HG03045 (cell line): Measurements from ENCODE around the gene G6PC1.
"Not testable (repeated sequence)": the region's sequence is repeated elsewhere in the genome, so short reads cannot be mapped to it uniquely, and the experiment has no call there.

ENCODE experiments used
- ATAC-seq: cut with Tn5 transposase; IDR thresholded peaks from one replicate; pipeline ENCODE4 v1.9.1; 2021; ENCODE audit warnings: mild to moderate bottlenecking, moderate library complexity; ENCODE audit not compliant: unreplicated experiment

The G6PC1 gene

GRCh38 chr17:42900460-42901331 is at the start of gene G6PC1:
G6PC1 (plus strand) TSS chr17:42900799; CDS start chr17:42900877, 78 bp downstream.
- no peak for ATAC-seq

GRCh38 chr17:42850954-42851353 is 49.6 kb upstream of the G6PC1 start, which contains the start of gene AOC3:
AOC3 (plus strand) TSS chr17:42851199; CDS start chr17:42851344, 145 bp downstream.
- no peak for ATAC-seq

- ATAC-seq: not testable (repeated sequence)
These were observed 49.0 kb upstream of the G6PC1 start for GRCh38 chr17:42851371-42852240.

GRCh38 chr17:42852351-42852750 is 48.2 kb upstream of the G6PC1 start:
- no peak for ATAC-seq

- ATAC-seq: no peak
These were observed 47.6 kb upstream of the G6PC1 start for GRCh38 chr17:42853004-42853403.

- no peak for ATAC-seq
These were observed 47.0 kb upstream of the G6PC1 start for GRCh38 chr17:42853597-42853967.

GRCh38 chr17:42853968-42854790 is 46.4 kb upstream of the G6PC1 start:
- ATAC-seq: no peak

GRCh38 chr17:42855048-42855596 is 45.5 kb upstream of the G6PC1 start:
- ATAC-seq: no peak

- not testable (repeated sequence) for ATAC-seq
These were observed 44.5 kb upstream of the G6PC1 start for GRCh38 chr17:42856093-42856492.

- not testable (repeated sequence) for ATAC-seq
These were observed 44.1 kb upstream of the G6PC1 start for GRCh38 chr17:42856516-42856915.

- ATAC-seq: no peak
These were observed 43.2 kb upstream of the G6PC1 start for GRCh38 chr17:42857389-42857788.

GRCh38 chr17:42865638-42866094 is 34.9 kb upstream of the G6PC1 start:
- ATAC-seq: no peak

GRCh38 chr17:42866216-42866615 is 34.4 kb upstream of the G6PC1 start:
- ATAC-seq: no peak

GRCh38 chr17:42866631-42867575 is 33.7 kb upstream of the G6PC1 start:
- no peak for ATAC-seq

GRCh38 chr17:42867694-42868261 is 32.8 kb upstream of the G6PC1 start:
- not testable (repeated sequence) for ATAC-seq

GRCh38 chr17:42868338-42868737 is 32.3 kb upstream of the G6PC1 start:
- ATAC-seq: no peak

GRCh38 chr17:42871647-42872046 is 29.0 kb upstream of the G6PC1 start:
- ATAC-seq: no peak

- no peak for ATAC-seq
These were observed 28.2 kb upstream of the G6PC1 start for GRCh38 chr17:42872251-42872965.
